Suprapubic skin (tissue), 4 donors: ENCODE data around the gene HOMER1. TPM values are rescaled to one million over a fixed set of nuclear protein-coding genes. Genes with fewer than 3 reads are reported as not detected.

Experiments used
- DNase-seq, 2 donors: peaks; one replicate each; pipeline ENCODE4 v3.0.0-alpha.2; 2019; ENCODE audit warnings: low spot score in 2 of 2
- H3K27ac ChIP-seq: fragments of 200-600 bp; sonication (generic); one replicate; pipeline ENCODE4 v1.5.1; 2019
- H3K27me3 ChIP-seq: fragments of 200-600 bp; sonication (generic); one replicate; pipeline ENCODE4 v1.5.1; 2019
- H3K36me3 ChIP-seq: fragments of 200-600 bp; sonication (generic); one replicate; pipeline ENCODE4 v1.5.1; 2019
- H3K4me1 ChIP-seq: fragments of 200-600 bp; sonication (generic); one replicate; pipeline ENCODE4 v1.5.1; 2019
- H3K4me3 ChIP-seq: fragments of 200-600 bp; sonication (generic); one replicate; pipeline ENCODE4 v1.5.1; 2019; ENCODE audit warnings: mild to moderate bottlenecking
- H3K9me3 ChIP-seq: fragments of 200-600 bp; sonication (generic); one replicate; pipeline ENCODE4 v1.5.1; 2019
- EP300 ChIP-seq: sonication (generic); formaldehyde crosslinking; IDR thresholded peaks from one replicate; pipeline ENCODE4 v1.6.1; 2017; ENCODE audit warnings: antibody characterized with exemption
- POLR2A ChIP-seq, 2 donors: fragments of 450-650 bp; IDR thresholded peaks; one replicate each; pipeline ENCODE4 v1.6.1; 2017; ENCODE audit warnings: antibody characterized with exemption in 2 of 2, mild to moderate bottlenecking in 2 of 2, moderate library complexity in 2 of 2
- POLR2AphosphoS5 ChIP-seq, 3 donors: sonication (generic); formaldehyde crosslinking; IDR thresholded peaks; one replicate each; pipeline ENCODE4 v1.6.1; 2017; ENCODE audit warnings: antibody characterized with exemption in 3 of 3
- WGBS: methylation state at CpG from one replicate; pipeline ENCODE4 v1.1.5; 2018; 5-methylcytosine and 5-hydroxymethylcytosine counted together
- total RNA-seq, 4 donors: library from RNA; depleted of rRNA; stranded (reverse); fragments of >200 nt; gene quantifications; one replicate each; pipeline ENCODE4 v1.1.0, GENCODE V29; 2016
- TF ChIP-seq, protein P1 (sequence below), 2 donors: fragments of 200-600 bp in 1 of 2; fragments of 450-650 bp in 1 of 2; sonication (generic) in 1 of 2; IDR thresholded peaks; one replicate each; pipeline ENCODE4 v1.5.1; 2016 to 2019; ENCODE audit warnings: antibody characterized with exemption in 2 of 2, mild to moderate bottlenecking in 1 of 2, moderate library complexity in 1 of 2

Gene HOMER1
- total RNA-seq, 4 donors from 2014 or later: 6.0 to 7.5 (median 7.0) TPM

DNA sequence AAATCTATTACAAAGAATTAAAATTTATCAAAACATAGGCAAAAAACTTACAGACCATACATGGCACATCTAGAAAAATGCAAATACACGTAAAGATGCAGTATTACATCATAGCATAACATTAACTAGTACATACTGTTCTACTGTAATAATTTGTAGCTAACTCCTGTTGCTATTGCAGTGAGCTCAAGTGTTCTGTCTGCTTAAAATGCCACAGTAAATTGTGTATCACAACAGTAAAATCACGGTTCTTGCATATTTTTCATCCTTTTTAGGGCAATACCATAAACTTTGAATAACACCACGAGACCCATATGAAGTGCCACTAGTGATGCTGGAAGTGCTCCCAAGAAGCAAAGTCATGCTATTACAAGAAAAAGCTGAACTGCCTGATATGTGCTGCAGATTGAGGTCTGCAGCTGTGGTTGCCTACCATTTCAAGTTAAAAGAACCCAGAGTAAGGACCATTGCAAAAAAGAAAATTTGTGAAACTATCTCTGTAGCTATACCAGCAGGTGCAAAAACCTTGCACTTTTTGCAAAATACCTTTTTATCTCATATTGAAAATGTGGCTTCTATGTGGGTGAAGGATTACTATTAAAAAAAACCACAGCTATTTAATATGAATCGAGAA is 14.2 kb downstream of the HOMER1 start:
- TF ChIP-seq EP300 (no peak), POLR2A (IDR thresholded peaks at IDR 0.05) (no peak), POLR2AphosphoS5 (IDR thresholded peaks at IDR 0.05) (no peak)
- TF ChIP-seq, protein P1, sequence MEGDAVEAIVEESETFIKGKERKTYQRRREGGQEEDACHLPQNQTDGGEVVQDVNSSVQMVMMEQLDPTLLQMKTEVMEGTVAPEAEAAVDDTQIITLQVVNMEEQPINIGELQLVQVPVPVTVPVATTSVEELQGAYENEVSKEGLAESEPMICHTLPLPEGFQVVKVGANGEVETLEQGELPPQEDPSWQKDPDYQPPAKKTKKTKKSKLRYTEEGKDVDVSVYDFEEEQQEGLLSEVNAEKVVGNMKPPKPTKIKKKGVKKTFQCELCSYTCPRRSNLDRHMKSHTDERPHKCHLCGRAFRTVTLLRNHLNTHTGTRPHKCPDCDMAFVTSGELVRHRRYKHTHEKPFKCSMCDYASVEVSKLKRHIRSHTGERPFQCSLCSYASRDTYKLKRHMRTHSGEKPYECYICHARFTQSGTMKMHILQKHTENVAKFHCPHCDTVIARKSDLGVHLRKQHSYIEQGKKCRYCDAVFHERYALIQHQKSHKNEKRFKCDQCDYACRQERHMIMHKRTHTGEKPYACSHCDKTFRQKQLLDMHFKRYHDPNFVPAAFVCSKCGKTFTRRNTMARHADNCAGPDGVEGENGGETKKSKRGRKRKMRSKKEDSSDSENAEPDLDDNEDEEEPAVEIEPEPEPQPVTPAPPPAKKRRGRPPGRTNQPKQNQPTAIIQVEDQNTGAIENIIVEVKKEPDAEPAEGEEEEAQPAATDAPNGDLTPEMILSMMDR (IDR thresholded peaks at IDR 0.05): no peak
- WGBS: 81% methylated on average over 4 of the region's 4 CpGs
- H3K4me1 ChIP-seq: no peaks in the 10 kb centered on the region
- DNase-seq: no peak
- no peak overlapping the region for H3K4me3 ChIP-seq
- H3K27me3 ChIP-seq: no peaks in the 10 kb centered on the region
- H3K9me3 ChIP-seq: no peaks in the 10 kb centered on the region
- no peak overlapping the region for H3K27ac ChIP-seq
- no peaks in the 10 kb centered on the region for H3K36me3 ChIP-seq

DNA sequence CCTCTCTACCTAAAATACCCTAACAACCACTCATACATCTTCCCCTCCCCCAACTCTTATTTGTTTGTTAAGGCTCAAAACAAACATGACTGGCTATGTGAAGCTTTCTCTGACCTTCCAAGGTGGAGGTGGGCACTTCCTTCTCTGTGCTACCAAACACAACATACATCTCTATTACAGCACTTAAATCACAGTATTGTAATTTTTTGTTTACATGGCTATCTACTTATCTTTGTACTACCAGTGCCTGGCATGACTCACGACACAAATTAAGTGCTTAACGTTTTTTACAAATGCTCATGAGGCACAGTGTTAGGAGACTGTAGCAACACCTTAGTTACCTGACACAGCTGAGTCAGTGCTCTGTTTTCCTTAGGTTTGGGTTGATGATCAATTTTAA is 18.6 kb downstream of the HOMER1 start:
- TF ChIP-seq, protein P1 (IDR thresholded peaks at IDR 0.05): no peak
- no peak for TF ChIP-seq POLR2AphosphoS5 (IDR thresholded peaks at IDR 0.05)
- no peak for TF ChIP-seq POLR2A (IDR thresholded peaks at IDR 0.05)
- TF ChIP-seq EP300: no peak
- H3K4me3 ChIP-seq: no peak overlapping the region
- no peaks in the 10 kb centered on the region for H3K4me1 ChIP-seq
- no peak for DNase-seq
- no peak overlapping the region for H3K27ac ChIP-seq
- no peaks in the 10 kb centered on the region for H3K9me3 ChIP-seq
- WGBS: 40% methylated on average over 2 of the region's 2 CpGs
- H3K36me3 ChIP-seq: no peaks in the 10 kb centered on the region
- no peaks in the 10 kb centered on the region for H3K27me3 ChIP-seq

DNA sequence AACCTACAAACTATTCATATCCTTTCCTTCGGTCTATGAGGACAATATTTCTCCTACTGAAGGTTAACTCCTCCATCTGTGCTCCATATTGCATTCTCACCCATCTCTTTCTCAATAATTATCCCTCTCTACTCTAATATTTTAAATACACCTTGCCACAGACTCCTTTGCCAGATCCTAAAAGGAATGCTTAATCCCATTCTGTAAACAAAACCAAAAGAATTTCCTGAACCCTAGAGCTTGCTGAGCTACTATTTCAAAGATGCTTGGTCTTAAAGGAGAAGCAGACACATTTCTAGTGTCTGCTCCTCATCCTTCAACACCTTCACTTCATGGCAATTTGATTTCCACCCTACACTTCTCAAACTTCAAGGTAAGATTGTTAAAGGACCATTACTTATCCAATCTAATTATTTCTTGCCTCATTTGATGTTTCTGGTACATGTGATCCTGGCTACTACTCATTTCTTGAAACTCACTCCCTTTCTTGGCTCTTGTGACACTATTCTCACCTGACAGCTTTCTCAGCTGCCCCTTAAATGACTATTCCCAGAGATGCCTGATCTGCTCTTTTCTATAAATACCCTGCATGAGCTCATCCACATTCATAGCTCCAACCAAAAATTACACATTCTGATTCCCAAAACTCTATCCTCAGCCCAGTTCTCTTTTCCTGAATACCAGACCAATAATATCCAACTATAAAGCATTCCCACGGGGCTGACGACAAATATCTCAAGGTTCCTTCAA is 20.2 kb downstream of the HOMER1 start:
- H3K27ac ChIP-seq: no peak overlapping the region
- no peak overlapping the region for H3K4me3 ChIP-seq
- no peaks in the 10 kb centered on the region for H3K27me3 ChIP-seq
- DNase-seq: no peak
- no peaks in the 10 kb centered on the region for H3K4me1 ChIP-seq
- no peak for TF ChIP-seq POLR2AphosphoS5 (IDR thresholded peaks at IDR 0.05)
- TF ChIP-seq, protein P1 (IDR thresholded peaks at IDR 0.05): no peak
- TF ChIP-seq POLR2A (IDR thresholded peaks at IDR 0.05): no peak
- TF ChIP-seq EP300: no peak
- 88% methylated on average over 3 of the region's 3 CpGs for WGBS
- no peaks in the 10 kb centered on the region for H3K36me3 ChIP-seq
- H3K9me3 ChIP-seq: no peaks in the 10 kb centered on the region

DNA sequence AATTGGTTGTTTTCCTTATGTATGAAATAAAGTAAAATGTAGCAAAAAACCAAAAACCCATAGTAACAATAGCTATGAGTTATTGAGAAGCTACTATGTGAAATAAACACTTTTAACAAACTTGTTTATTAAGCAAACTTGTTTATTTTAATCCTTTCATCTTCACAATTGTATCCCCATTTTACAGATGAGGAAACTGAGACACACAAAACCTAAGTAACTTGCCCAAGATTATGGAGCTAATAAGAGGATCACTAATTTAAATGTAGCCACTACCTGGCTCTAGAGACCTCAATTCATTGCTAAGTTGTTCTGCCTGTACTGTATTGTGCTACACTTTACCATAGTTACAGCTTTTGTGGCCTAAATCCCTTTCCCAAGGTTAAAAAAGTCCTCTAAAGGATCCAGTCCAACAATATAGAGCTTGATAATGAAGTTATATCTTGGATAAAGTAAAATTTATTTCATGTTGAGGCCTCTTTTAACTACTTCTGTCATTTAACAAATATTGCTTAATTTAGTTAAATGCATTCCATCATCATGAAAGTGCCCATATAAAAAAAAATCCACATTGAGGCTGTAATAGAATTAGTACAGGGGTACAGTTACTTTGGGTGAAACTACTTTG is 22.1 kb downstream of the HOMER1 start:
- no peak for TF ChIP-seq POLR2AphosphoS5 (IDR thresholded peaks at IDR 0.05)
- TF ChIP-seq POLR2A (IDR thresholded peaks at IDR 0.05): no peak
- TF ChIP-seq, protein P1 (IDR thresholded peaks at IDR 0.05): no peak
- TF ChIP-seq EP300: no peak
- DNase-seq: no peak

DNA sequence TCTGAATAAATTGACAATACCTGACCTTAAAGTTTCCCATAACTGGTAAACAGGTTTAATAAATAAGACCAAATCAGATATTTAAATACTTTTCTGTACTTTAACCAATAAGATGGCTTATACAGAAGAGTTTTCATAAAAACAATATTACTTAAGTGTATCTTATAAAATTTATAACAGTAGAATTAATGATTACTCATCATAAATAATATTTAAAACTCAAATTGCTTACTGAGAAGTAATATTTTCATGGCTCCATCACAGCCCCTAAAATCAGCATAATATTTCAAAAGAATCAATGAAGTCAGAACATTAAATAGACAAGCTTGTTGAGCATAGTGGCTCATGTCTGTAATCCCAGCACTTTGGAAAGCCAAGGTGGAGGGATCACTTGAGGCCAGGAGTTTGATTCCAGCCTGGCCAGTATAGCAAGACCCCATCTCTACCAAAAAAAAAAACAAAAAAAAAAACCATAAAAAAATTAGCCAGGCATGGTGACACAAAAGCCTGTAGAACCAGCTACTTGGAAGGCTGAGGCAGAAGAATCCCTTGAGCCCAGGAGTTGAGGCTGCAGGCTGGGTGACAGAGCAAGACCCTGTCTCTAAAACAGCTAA is 23.5 kb downstream of the HOMER1 start:
- H3K4me1 ChIP-seq: no peaks in the 10 kb centered on the region
- DNase-seq: no peak
- H3K4me3 ChIP-seq: no peak overlapping the region
- H3K9me3 ChIP-seq: no peaks in the 10 kb centered on the region
- no peaks in the 10 kb centered on the region for H3K36me3 ChIP-seq
- TF ChIP-seq, protein P1 (IDR thresholded peaks at IDR 0.05): no peak
- TF ChIP-seq POLR2A (IDR thresholded peaks at IDR 0.05) (no peak), EP300 (no peak)
- H3K27ac ChIP-seq: no peak overlapping the region
- no peaks in the 10 kb centered on the region for H3K27me3 ChIP-seq

More for the DNA sequence above, 22.1 kb downstream of the HOMER1 start:
- Histone ChIP-seq H3K27ac (no peak overlapping the region), H3K36me3 (no peaks in the 10 kb centered on the region), H3K27me3 (no peaks in the 10 kb centered on the region), H3K9me3 (no peaks in the 10 kb centered on the region), H3K4me3 (no peak overlapping the region), H3K4me1 (no peaks in the 10 kb centered on the region)
